ENCODE data around the gene TDP2. TPM values are rescaled to one million over a fixed set of nuclear protein-coding genes. Genes with fewer than 3 reads are reported as not detected.
"Not testable (repeated sequence)": the region's sequence is repeated elsewhere in the genome, so short reads cannot be mapped to it uniquely, and the experiment has no call there.

Gene TDP2
- total RNA-seq, 6 experiments from 2014 or later: 20.4 to 33.2 (median 24.0) TPM

- Histone ChIP-seq H3K4me3 (no peak overlapping the region), H3K4me1 (no peaks in the 10 kb centered on the region), H3K36me3 (peaks cover 0 to 26% (median 7%) of the 10 kb centered on the region in 4 donors), H3K27me3 (no peaks in the 10 kb centered on the region), H3K27ac (no peak overlapping the region), H3K9me3 (no peaks in the 10 kb centered on the region)
- TF ChIP-seq CTCF (IDR thresholded peaks at IDR 0.05): no peak
- no peak for TF ChIP-seq POLR2A (IDR thresholded peaks at IDR 0.05)
- ATAC-seq (no peak), DNase-seq (no peak)
- intact Hi-C loops (cut with DNase I): no loop called here
- 91% methylated on average over 5 of the region's 5 CpGs for WGBS (ENCODE audit: insufficient coverage, low coverage, low lambda C conversion rate, missing lambda C conversion rate)
Observed at GRCh38 chr6:24648276-24648675, 18.4 kb downstream of the TDP2 start.

- 87% methylated on average over 8 of the region's 8 CpGs for WGBS (ENCODE audit: insufficient coverage, low coverage, low lambda C conversion rate, missing lambda C conversion rate)
- H3K27ac ChIP-seq: no peak overlapping the region
- peaks cover 0 to 11% (median 4%) of the 10 kb centered on the region in 4 donors for H3K36me3 ChIP-seq
- no peaks in the 10 kb centered on the region for H3K9me3 ChIP-seq
- no peaks in the 10 kb centered on the region for H3K4me1 ChIP-seq
- H3K4me3 ChIP-seq: no peak overlapping the region
- DNase-seq (no peak), ATAC-seq (no peak)
- intact Hi-C loops (cut with DNase I): no loop called here
- TF ChIP-seq POLR2A (IDR thresholded peaks at IDR 0.05): no peak
- no peak for TF ChIP-seq CTCF (IDR thresholded peaks at IDR 0.05)
- no peaks in the 10 kb centered on the region for H3K27me3 ChIP-seq
Observed at GRCh38 chr6:24646771-24647170, 19.9 kb downstream of the TDP2 start.

- no peaks in the 10 kb centered on the region for H3K36me3 ChIP-seq
- no peaks in the 10 kb centered on the region for H3K27me3 ChIP-seq
- WGBS (ENCODE audit: insufficient coverage, low coverage, low lambda C conversion rate, missing lambda C conversion rate): 69% methylated on average over 4 of the region's 4 CpGs
- DNase-seq (no peak), ATAC-seq (no peak)
- no peaks in the 10 kb centered on the region for H3K9me3 ChIP-seq
- no peak overlapping the region for H3K4me3 ChIP-seq
- no peaks in the 10 kb centered on the region for H3K4me1 ChIP-seq
- intact Hi-C loops (cut with DNase I): no loop called here
- TF ChIP-seq CTCF (IDR thresholded peaks at IDR 0.05) (no peak), POLR2A (IDR thresholded peaks at IDR 0.05) (no peak)
- no peak overlapping the region for H3K27ac ChIP-seq
Observed at GRCh38 chr6:24644377-24644776, 22.3 kb downstream of the TDP2 start.

- H3K4me1 ChIP-seq: no peaks in the 10 kb centered on the region
- TF ChIP-seq POLR2A (IDR thresholded peaks at IDR 0.05): no peak
- no peak for TF ChIP-seq CTCF (IDR thresholded peaks at IDR 0.05)
- 30% methylated on average over 2 of the region's 7 CpGs for WGBS (ENCODE audit: insufficient coverage, low coverage, low lambda C conversion rate, missing lambda C conversion rate)
- intact Hi-C loops (cut with DNase I): no loop called here
- H3K4me3 ChIP-seq: no peak overlapping the region
- no peaks in the 10 kb centered on the region for H3K9me3 ChIP-seq
- DNase-seq: no peak
- ATAC-seq: no peak
- no peaks in the 10 kb centered on the region for H3K36me3 ChIP-seq
- no peak overlapping the region for H3K27ac ChIP-seq
- no peaks in the 10 kb centered on the region for H3K27me3 ChIP-seq
Observed at GRCh38 chr6:24643920-24644319, 22.8 kb downstream of the TDP2 start.

GRCh38 chr6:24642061-24642460 lies 24.6 kb downstream of the TDP2 start:
- ATAC-seq (no peak), DNase-seq (no peak)
- no peaks in the 10 kb centered on the region for H3K9me3 ChIP-seq
- H3K36me3 ChIP-seq: no peaks in the 10 kb centered on the region
- no peaks in the 10 kb centered on the region for H3K27me3 ChIP-seq
- H3K4me3 ChIP-seq: no peak overlapping the region
- intact Hi-C loops (cut with DNase I): no loop called here
- TF ChIP-seq CTCF (IDR thresholded peaks at IDR 0.05) (no peak), POLR2A (IDR thresholded peaks at IDR 0.05) (no peak)
- H3K4me1 ChIP-seq: no peaks in the 10 kb centered on the region
- H3K27ac ChIP-seq: no peak overlapping the region

- intact Hi-C loops (cut with DNase I): not testable (repeated sequence)
Observed at GRCh38 chr6:24640631-24641030, 26.1 kb downstream of the TDP2 start.

More at GRCh38 chr6:24640631-24641030, 26.1 kb downstream of the TDP2 start:
- not testable (repeated sequence) for ATAC-seq, H3K9me3 ChIP-seq, H3K4me3 ChIP-seq, H3K36me3 ChIP-seq, DNase-seq, H3K4me1 ChIP-seq, H3K27ac ChIP-seq, H3K27me3 ChIP-seq
- 87% methylated on average over 5 of the region's 5 CpGs for WGBS (ENCODE audit: insufficient coverage, low coverage, low lambda C conversion rate, missing lambda C conversion rate)

Data from right lobe of liver (tissue), 6 donors.